Body of pancreas (tissue), 4 donors: ENCODE results near the gene SLC38A5. TPM values are rescaled to one million over a fixed set of nuclear protein-coding genes. Genes with fewer than 3 reads are reported as not detected.
"Not testable (repeated sequence)": the region's sequence is repeated elsewhere in the genome, so short reads cannot be mapped to it uniquely, and the experiment has no call there.

Experiments
- ATAC-seq: fragments of 150-250 bp; one replicate; pipeline ENCODE4 v1.9.1; 2016
- DNase-seq, 4 donors: peaks; one replicate each; pipeline ENCODE4 v3.0.0-alpha.2; 2019
- H3K27ac ChIP-seq, 4 donors: fragments of 200-600 bp; sonication (generic); 1 replicate in 3 of 4; 2 replicates in 1 of 4; pipeline versions ENCODE4 v1.5.1 to v1.6.1; 2016 to 2019; ENCODE audit warnings: mild to moderate bottlenecking in 1 of 4, mixed read lengths in 1 of 4, moderate library complexity in 1 of 4
- H3K27me3 ChIP-seq, 2 donors: fragments of 200-600 bp; sonication (generic); one replicate each; pipeline ENCODE4 v1.6.0; 2016; ENCODE audit warnings: mild to moderate bottlenecking in 1 of 2
- H3K36me3 ChIP-seq, 2 donors: fragments of 200-600 bp; sonication (generic); replicated peaks in 1 of 2; 2 replicates each; pipeline ENCODE4 v1.5.1; 2016; ENCODE audit warnings: low read depth in 2 of 2; ENCODE audit not compliant: insufficient read depth in 1 of 2
- H3K4me1 ChIP-seq: fragments of 200-600 bp; sonication (generic); one replicate; pipeline ENCODE4 v1.6.0; 2016
- H3K4me3 ChIP-seq, 2 donors: fragments of 200-600 bp; sonication (generic); 1 replicate in 1 of 2; 2 replicates in 1 of 2; pipeline ENCODE4 v1.5.1; 2016 to 2019
- H3K9me3 ChIP-seq, 3 donors: fragments of 200-600 bp; sonication (generic); 1 replicate in 2 of 3; 2 replicates in 1 of 3; pipeline ENCODE4 v1.5.1; 2016
- CTCF ChIP-seq, 7 experiments: fragments of 450-650 bp in 4 of 7; fragments of 200-600 bp in 3 of 7; sonication (generic) in 3 of 7; IDR thresholded peaks; one replicate each; pipeline ENCODE4 v1.5.1; 2016 to 2019; ENCODE audit warnings: antibody characterized with exemption in 7 of 7
- POLR2A ChIP-seq, 3 donors: fragments of 450-650 bp; IDR thresholded peaks; one replicate each; pipeline ENCODE4 v1.6.1; 2016; ENCODE audit warnings: antibody characterized with exemption in 3 of 3, mild to moderate bottlenecking in 2 of 3
- WGBS, 2 donors: methylation state at CpG; one replicate each; pipeline ENCODE4 v1.1.5; 2017; 5-methylcytosine and 5-hydroxymethylcytosine counted together
- intact Hi-C: fragments of 100-400 bp; cut with DNase I; formaldehyde crosslinking; loops from one replicate; pipeline ENCODE4 v1.15.1; 2023
- total RNA-seq, 2 donors: library from RNA; depleted of rRNA; stranded (reverse); fragments of >200 nt; gene quantifications; one replicate each; pipeline ENCODE4 v1.1.0, GENCODE V29; 2016

SLC38A5 gene
- 100 to 1,000 TPM in 1 of 2 donors, 10 to 100 TPM in 1; 83.8 to 166 TPM for total RNA-seq

- H3K4me3 ChIP-seq: no peak within 1 kb of the TSS
- ATAC-seq (no peak), DNase-seq (no peak)
- 56 to 73% methylated on average over 3 to 13 of the region's 18 CpGs for WGBS, 2 donors
- no peaks in the 10 kb centered on the region for H3K9me3 ChIP-seq
- H3K27me3 ChIP-seq: no peaks in the 10 kb centered on the region
- peaks cover 42% of the 10 kb centered on the region for H3K4me1 ChIP-seq
- TF ChIP-seq POLR2A (IDR thresholded peaks at IDR 0.05) (no peak), CTCF (IDR thresholded peaks at IDR 0.05) (no peak)
- peak within 1 kb of the TSS in 3 of 4 donors; percentile 59 to 82 (median 77) for H3K27ac ChIP-seq
- H3K36me3 ChIP-seq: no peaks in the 10 kb centered on the region
- intact Hi-C loops: no loop called here
Measured at GRCh38 chrX:48470110-48470832, at the start of gene SLC38A5. Gene SLC38A5 (minus strand): TSS chrX:48470260. CDS start chrX:48467924, 2,336 bp downstream.

GRCh38 chrX:48519481-48519880, 49.4 kb upstream of the SLC38A5 start:
- DNase-seq, ATAC-seq, H3K27ac ChIP-seq, H3K9me3 ChIP-seq, H3K36me3 ChIP-seq, H3K27me3 ChIP-seq, intact Hi-C loops, H3K4me1 ChIP-seq, H3K4me3 ChIP-seq: not testable (repeated sequence)
- 75% methylated on average over 4 of the region's 4 CpGs; no CpG with 5 or more reads in 1 of the 2 donors for WGBS, 2 donors

- Histone ChIP-seq H3K27me3 (no peaks in the 10 kb centered on the region), H3K4me3 (no peak overlapping the region), H3K27ac (no peak overlapping the region), H3K4me1 (no peaks in the 10 kb centered on the region), H3K9me3 (no peaks in the 10 kb centered on the region), H3K36me3 (no peaks in the 10 kb centered on the region)
- DNase-seq (no peak), ATAC-seq (no peak)
- TF ChIP-seq POLR2A (IDR thresholded peaks at IDR 0.05): no peak
- no peak for TF ChIP-seq CTCF (IDR thresholded peaks at IDR 0.05)
- WGBS, 2 donors: 88% methylated on average over 3 of the region's 5 CpGs; no CpG with 5 or more reads in 1 of the 2 donors
- intact Hi-C loops: no loop called here
Measured at GRCh38 chrX:48516987-48517386, 46.9 kb upstream of the SLC38A5 start.

- H3K4me3 ChIP-seq: no peak overlapping the region
- WGBS, 2 donors: 66 to 79% methylated on average over 5 to 10 of the region's 10 CpGs
- no peaks in the 10 kb centered on the region for H3K9me3 ChIP-seq
- DNase-seq: no peak
- intact Hi-C loops: no loop called here
- no peak for ATAC-seq
- no peaks in the 10 kb centered on the region for H3K36me3 ChIP-seq
- no peaks in the 10 kb centered on the region for H3K27me3 ChIP-seq
- TF ChIP-seq CTCF (IDR thresholded peaks at IDR 0.05): no peak
- TF ChIP-seq POLR2A (IDR thresholded peaks at IDR 0.05): no peak
- H3K4me1 ChIP-seq: no peaks in the 10 kb centered on the region
- no peak overlapping the region for H3K27ac ChIP-seq
Measured at GRCh38 chrX:48516285-48516684, 46.2 kb upstream of the SLC38A5 start.

- no peak overlapping the region for H3K27ac ChIP-seq
- no peaks in the 10 kb centered on the region for H3K36me3 ChIP-seq
- WGBS, 2 donors: 68% methylated on average over 3 of the region's 10 CpGs; no CpG with 5 or more reads in 1 of the 2 donors
- no peak overlapping the region for H3K4me3 ChIP-seq
- no peak for TF ChIP-seq POLR2A (IDR thresholded peaks at IDR 0.05)
- TF ChIP-seq CTCF (IDR thresholded peaks at IDR 0.05): no peak
- H3K4me1 ChIP-seq: no peaks in the 10 kb centered on the region
- DNase-seq (no peak), ATAC-seq (no peak)
- intact Hi-C loops: no loop called here
- H3K27me3 ChIP-seq: no peaks in the 10 kb centered on the region
- no peaks in the 10 kb centered on the region for H3K9me3 ChIP-seq
Measured at GRCh38 chrX:48515842-48516241, 45.8 kb upstream of the SLC38A5 start.
